Tibial nerve (tissue), 3 donors: ENCODE measurements around the gene SHOC1.

ENCODE experiments used
- CTCF ChIP-seq, 5 experiments: fragments of 200-600 bp in 3 of 5; fragments of 450-650 bp in 2 of 5; sonication (generic) in 3 of 5; IDR thresholded peaks; one replicate each; pipeline ENCODE4 v1.5.1; 2016 to 2019; ENCODE audit warnings: antibody characterized with exemption in 5 of 5, mild to moderate bottlenecking in 3 of 5, moderate library complexity in 2 of 5
- POLR2A ChIP-seq, 2 donors: fragments of 450-650 bp; IDR thresholded peaks; one replicate each; pipeline ENCODE4 v1.6.1; 2017; ENCODE audit warnings: antibody characterized with exemption in 2 of 2, mild to moderate bottlenecking in 2 of 2, moderate library complexity in 2 of 2

- TF ChIP-seq CTCF (IDR thresholded peaks at IDR 0.05) (no peak), POLR2A (IDR thresholded peaks at IDR 0.05) (no peak)
Measured at GRCh38 chr9:111806259-111806658, 11.5 kb upstream of the SHOC1 start.
